BLaER1 (cell line): ENCODE results near the gene PRCP.

Experiments used
- H3K27ac ChIP-seq: shearing (Covaris generic); formaldehyde crosslinking; 2 replicates; pipeline ENCODE4 v1.8.1; 2022
- H3K27me3 ChIP-seq: shearing (Covaris generic); formaldehyde crosslinking; 2 replicates; pipeline ENCODE4 v1.8.1; 2022
- H3K36me3 ChIP-seq: shearing (Covaris generic); formaldehyde crosslinking; 2 replicates; pipeline ENCODE4 v1.8.1; 2022
- H3K4me1 ChIP-seq: shearing (Covaris generic); formaldehyde crosslinking; 2 replicates; pipeline ENCODE4 v1.8.1; 2022
- H3K4me2 ChIP-seq: shearing (Covaris generic); formaldehyde crosslinking; 2 replicates; pipeline ENCODE4 v1.8.1; 2022
- H3K4me3 ChIP-seq: shearing (Covaris generic); formaldehyde crosslinking; 2 replicates; pipeline ENCODE4 v1.8.1; 2022
- H3K9ac ChIP-seq: shearing (Covaris generic); formaldehyde crosslinking; 2 replicates; pipeline ENCODE4 v1.8.1; 2022
- H3K9me3 ChIP-seq: shearing (Covaris generic); formaldehyde crosslinking; 2 replicates; pipeline ENCODE4 v1.8.1; 2022
- H4K20me1 ChIP-seq: shearing (Covaris generic); formaldehyde crosslinking; 2 replicates; pipeline ENCODE4 v1.8.1; 2022
- Cebpa-rat ChIP-seq: shearing (Covaris generic); IDR thresholded peaks from 2 replicates; pipeline ENCODE4 v1.8.1; 2022

PRCP gene

DNA sequence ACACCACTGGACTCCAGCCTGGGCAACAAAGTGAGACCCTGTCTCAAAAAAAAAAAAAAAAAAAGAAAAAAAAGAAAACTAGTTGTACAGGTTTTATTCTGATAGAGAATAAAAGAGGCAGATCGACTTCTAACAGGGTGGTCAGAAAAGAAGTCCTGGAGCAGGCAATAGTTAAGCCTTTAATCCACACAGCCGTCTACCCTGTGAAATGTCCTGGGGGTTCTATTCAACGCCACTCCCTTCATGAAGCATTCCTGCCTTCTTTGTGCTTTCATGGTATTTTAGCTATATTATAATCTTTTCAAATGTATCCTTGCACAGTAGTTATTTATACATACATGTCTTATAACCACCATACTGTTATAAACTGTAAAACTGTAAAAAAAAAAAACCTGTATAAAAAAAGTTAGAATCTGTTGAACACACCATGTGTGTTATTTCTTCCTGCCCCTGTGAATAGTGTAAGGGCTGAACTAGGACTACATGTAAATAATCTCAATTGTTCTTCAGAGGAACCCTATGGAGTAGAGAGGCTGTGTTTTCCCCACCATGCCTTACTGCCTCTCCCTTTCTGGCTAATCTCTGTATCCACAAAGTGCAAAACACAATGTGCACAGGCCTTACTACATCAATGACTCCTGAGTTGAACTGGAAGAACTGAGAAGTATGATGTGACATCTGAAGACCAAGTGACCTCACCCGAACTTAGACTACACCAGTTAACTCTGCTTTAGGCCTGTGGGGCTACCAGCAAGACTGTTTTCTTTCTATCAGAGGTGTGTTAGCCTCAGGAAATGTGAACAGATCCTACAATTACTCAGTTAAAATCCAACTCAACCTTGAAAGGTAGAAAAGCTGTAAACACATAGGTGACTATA is 25.3 kb downstream of the PRCP start:
- Histone ChIP-seq H3K4me2 (no peak overlapping the region), H3K27ac (no peak overlapping the region), H3K4me3 (no peak overlapping the region), H3K9me3 (peaks cover 32% of the 10 kb centered on the region), H3K4me1 (peaks cover 10% of the 10 kb centered on the region), H3K36me3 (0 out of 2 replicates have a peak, but pooled peaks cover 8% of the 10 kb centered on the region), H4K20me1 (no peaks in the 10 kb centered on the region), H3K9ac (no peak overlapping the region), H3K27me3 (no peaks in the 10 kb centered on the region)
- no peak for TF ChIP-seq Cebpa-rat

DNA sequence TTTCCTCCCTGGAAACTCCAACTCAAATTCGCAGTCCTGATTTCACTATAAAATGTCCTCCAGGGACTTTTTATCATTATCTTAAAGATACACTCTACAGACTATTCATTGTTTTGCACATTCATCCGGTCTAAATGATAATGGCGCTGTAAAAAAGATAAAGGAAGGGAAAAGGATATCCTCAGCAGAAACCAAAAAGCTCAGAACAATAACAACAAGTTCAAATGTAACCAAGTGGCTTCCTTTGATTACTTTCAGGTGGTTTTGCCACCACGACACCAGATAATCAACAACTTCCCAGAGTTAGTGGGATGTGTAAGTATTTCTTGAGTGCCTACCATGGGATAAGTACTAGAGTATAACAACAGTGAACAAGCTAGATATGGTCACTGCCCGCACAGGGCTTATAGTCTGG is 26.3 kb downstream of the PRCP start:
- Histone ChIP-seq H4K20me1 (no peaks in the 10 kb centered on the region), H3K9me3 (peaks cover 26% of the 10 kb centered on the region), H3K27me3 (no peaks in the 10 kb centered on the region), H3K27ac (no peak overlapping the region), H3K4me3 (no peak overlapping the region), H3K36me3 (0 out of 2 replicates have a peak, but pooled peaks cover 8% of the 10 kb centered on the region), H3K4me2 (peak overlapping the region; percentile 2), H3K4me1 (peaks cover 10% of the 10 kb centered on the region), H3K9ac (no peak overlapping the region)
- TF ChIP-seq Cebpa-rat = no peak

DNA sequence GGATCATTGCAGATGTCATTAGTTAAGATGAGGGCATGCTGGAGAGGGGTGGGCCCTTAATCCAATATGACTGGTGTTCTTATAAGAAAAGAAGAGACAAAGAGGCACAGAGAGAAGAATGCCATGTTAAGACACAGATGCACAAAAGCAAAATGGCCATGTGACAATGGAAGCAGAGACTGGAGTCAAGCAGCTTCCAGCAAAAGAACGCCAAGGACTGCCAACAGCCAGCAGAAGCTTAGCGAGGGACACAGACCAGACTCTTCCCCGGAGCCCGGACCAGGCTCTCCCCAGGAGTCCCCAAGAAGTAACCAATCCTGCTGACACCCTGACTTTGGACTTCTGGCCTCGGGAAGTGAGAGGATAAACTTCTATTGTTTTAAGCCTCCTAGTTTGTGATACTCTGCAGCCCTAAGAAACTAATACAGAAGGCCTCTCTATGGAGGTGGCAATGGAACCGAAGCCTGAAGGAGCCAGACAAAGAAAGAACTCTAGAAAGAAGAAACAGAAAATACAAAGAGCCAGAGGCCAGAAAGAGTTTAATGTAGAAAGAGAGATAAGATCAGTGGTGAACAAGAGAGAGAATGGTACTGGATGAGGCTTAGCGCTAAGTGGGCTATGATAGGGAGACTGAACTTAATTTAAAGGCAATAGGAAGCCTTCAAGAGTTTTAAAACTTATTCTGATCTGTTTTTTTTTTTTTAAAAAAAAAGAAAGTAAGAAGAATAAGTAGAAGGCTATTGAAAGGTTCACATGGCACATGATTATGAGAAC is 27.7 kb downstream of the PRCP start:
- Histone ChIP-seq H3K9ac (no peak overlapping the region), H3K27ac (no peak overlapping the region), H3K36me3 (0 out of 2 replicates have a peak, but pooled peaks cover 4% of the 10 kb centered on the region), H3K9me3 (peaks cover 18% of the 10 kb centered on the region), H3K4me3 (no peak overlapping the region), H3K4me2 (no peak overlapping the region), H3K4me1 (peaks cover 10% of the 10 kb centered on the region), H4K20me1 (no peaks in the 10 kb centered on the region), H3K27me3 (no peaks in the 10 kb centered on the region)
- no peak for TF ChIP-seq Cebpa-rat

DNA sequence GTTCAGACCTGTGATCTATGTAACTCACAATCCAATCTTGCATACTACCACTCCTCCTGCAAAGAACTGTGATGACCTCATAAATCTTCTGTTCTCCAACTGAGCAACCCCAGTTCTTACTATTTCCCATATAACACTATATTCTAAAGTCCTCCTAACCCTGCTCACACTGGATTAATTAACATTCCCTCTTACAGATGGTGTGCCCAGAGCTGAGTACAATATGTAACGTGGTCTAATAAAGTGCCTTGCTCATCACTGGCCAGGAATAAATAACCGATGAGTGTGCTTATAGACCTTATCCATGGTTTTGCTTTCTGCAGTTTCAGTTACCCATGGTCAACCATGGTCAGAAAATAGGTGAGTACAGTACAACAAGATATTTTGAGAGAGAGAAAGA is 28.6 kb downstream of the PRCP start:
- peaks cover 10% of the 10 kb centered on the region for H3K4me1 ChIP-seq
- H3K9ac ChIP-seq = no peak overlapping the region
- H4K20me1 ChIP-seq = no peaks in the 10 kb centered on the region
- no peak overlapping the region for H3K4me2 ChIP-seq
- H3K9me3 ChIP-seq = peaks cover 9% of the 10 kb centered on the region; the same call in 1 of the 2 replicates
- H3K27ac ChIP-seq = no peak overlapping the region
- no peak overlapping the region for H3K4me3 ChIP-seq
- H3K27me3 ChIP-seq = no peaks in the 10 kb centered on the region
- no peaks in the 10 kb centered on the region for H3K36me3 ChIP-seq
- TF ChIP-seq Cebpa-rat = no peak

DNA sequence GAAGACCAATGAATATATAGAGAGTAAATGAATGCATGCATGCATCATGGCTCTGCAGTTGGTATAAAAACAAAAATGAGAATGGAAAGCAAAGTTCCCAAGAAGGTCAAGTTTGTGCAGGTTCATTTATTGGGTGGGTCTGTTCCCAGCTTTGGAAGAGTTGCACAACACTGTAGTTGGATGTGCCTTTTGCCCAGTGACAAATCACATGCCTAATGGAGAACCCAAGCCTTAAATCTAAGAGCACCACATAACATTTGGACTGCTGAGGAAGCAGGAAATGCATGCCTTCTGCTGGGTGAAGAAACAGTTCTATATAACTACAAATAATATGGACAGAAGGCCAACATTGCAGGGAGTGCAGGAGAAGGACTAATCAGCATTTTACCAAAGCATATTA is 30.6 kb downstream of the PRCP start:
- H3K27ac ChIP-seq = no peak overlapping the region
- no peak overlapping the region for H3K9ac ChIP-seq
- H4K20me1 ChIP-seq = no peaks in the 10 kb centered on the region
- H3K4me1 ChIP-seq = peaks cover 10% of the 10 kb centered on the region
- no peak overlapping the region for H3K4me2 ChIP-seq
- H3K9me3 ChIP-seq = no peaks in the 10 kb centered on the region
- H3K4me3 ChIP-seq = no peak overlapping the region
- TF ChIP-seq Cebpa-rat = no peak
- no peaks in the 10 kb centered on the region for H3K36me3 ChIP-seq
- H3K27me3 ChIP-seq = no peaks in the 10 kb centered on the region

DNA sequence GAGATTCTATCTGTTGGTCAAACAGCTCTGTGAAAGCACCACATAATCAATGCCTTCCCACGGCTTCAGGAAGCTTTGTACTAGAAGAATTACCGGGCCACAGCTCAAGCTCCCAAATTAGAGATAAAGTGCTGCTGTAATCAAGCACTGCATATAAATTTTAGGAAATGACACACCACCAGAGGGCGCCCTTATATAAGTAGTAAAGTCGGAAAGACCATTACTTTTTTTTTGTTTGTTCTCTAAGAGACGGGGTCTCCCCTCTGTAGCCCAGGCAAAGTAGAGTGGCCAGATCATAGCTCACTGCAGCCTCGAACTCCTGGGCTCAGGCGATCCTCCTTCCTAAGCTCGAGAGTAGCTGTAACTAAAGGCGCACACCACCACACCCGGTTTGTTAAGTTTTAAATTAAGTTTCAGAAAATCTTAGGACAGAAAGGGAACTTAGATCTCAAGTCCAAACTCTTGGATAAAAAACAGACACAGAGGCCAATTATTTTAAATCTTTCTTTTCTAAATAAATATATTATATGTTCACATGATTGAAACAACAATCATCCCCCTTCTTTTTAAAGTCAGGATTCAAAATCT is 32.6 kb downstream of the PRCP start:
- no peak overlapping the region for H3K9ac ChIP-seq
- no peak overlapping the region for H3K27ac ChIP-seq
- no peak overlapping the region for H3K4me2 ChIP-seq

DNA sequence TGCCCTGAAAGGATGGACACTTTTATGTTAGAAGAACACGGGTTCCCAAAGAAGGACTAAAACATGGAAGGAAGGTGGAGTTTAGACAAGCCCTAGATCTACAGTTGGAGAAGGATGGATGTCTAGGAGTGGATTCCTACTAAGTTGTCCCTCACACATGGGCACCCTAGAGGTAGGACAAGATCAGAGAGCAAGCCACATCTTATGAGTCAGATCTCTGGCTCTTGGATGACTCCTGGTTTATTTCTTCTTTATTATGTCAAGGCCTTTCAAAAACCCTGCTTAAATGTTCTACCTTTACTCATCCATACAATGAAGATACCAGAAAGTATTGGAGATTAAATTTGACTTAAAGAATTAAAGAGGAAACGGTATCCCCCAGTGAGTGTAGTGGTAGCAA is 34.4 kb downstream of the PRCP start:
- H3K9ac ChIP-seq = no peak overlapping the region
- H4K20me1 ChIP-seq = no peaks in the 10 kb centered on the region
- no peak overlapping the region for H3K27ac ChIP-seq
- no peak for TF ChIP-seq Cebpa-rat
- no peaks in the 10 kb centered on the region for H3K27me3 ChIP-seq
- no peaks in the 10 kb centered on the region for H3K36me3 ChIP-seq
- no peak overlapping the region for H3K4me3 ChIP-seq
- H3K4me2 ChIP-seq = no peak overlapping the region
- no peaks in the 10 kb centered on the region for H3K4me1 ChIP-seq
- no peaks in the 10 kb centered on the region for H3K9me3 ChIP-seq

More for the DNA sequence above, 32.6 kb downstream of the PRCP start:
- H3K4me3 ChIP-seq = no peak overlapping the region
- no peak for TF ChIP-seq Cebpa-rat
- H3K4me1 ChIP-seq = no peaks in the 10 kb centered on the region
- H3K9me3 ChIP-seq = no peaks in the 10 kb centered on the region
- H3K27me3 ChIP-seq = no peaks in the 10 kb centered on the region
- H4K20me1 ChIP-seq = no peaks in the 10 kb centered on the region
- H3K36me3 ChIP-seq = no peaks in the 10 kb centered on the region

DNA sequence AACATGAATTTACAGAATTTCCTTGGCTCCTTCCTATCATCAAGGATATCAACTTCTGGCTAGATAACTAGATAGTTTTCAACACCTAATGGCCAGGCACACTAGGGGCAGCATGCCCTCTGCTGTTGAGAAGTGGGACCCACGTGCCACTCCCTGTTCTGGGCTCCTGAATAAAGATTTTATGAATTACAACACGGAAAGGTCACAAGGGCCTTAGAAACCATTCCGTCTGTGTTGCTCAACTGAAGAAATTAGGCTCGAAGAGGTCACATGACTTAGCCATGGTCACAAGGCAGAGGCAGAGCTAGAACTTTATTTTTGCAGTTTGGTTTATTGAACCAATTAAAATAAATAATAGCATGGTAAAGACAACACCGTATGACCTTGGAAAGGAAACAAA is 36.0 kb downstream of the PRCP start:
- TF ChIP-seq Cebpa-rat = no peak
- no peak overlapping the region for H3K27ac ChIP-seq
- H3K4me2 ChIP-seq = no peak overlapping the region

DNA sequence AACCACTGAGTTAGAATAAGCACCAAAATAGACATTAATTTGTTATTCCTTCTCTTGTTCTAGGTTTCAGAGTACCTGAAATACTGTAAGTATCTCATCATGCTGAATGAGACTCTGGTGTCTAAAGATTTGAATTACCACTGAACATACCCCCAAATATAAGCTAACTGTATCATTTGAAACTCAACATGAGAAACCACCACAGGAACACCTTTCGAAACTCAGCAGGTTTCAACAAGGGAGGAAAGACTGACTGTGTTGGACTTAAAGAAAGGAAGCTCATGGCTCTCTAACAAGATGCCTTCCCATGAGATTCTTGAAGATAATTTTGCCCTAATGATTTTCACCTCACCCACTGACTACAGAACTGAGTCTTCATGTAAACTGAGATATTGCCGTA is 37.0 kb downstream of the PRCP start:
- no peak overlapping the region for H3K4me2 ChIP-seq
- no peak overlapping the region for H3K9ac ChIP-seq
- H3K36me3 ChIP-seq = no peaks in the 10 kb centered on the region
- H3K27me3 ChIP-seq = no peaks in the 10 kb centered on the region
- H3K9me3 ChIP-seq = no peaks in the 10 kb centered on the region
- H3K4me3 ChIP-seq = no peak overlapping the region
- TF ChIP-seq Cebpa-rat = no peak
- H3K4me1 ChIP-seq = no peaks in the 10 kb centered on the region
- no peak overlapping the region for H3K27ac ChIP-seq
- H4K20me1 ChIP-seq = no peaks in the 10 kb centered on the region

More for the DNA sequence above, 36.0 kb downstream of the PRCP start:
- Histone ChIP-seq H3K9me3 (no peaks in the 10 kb centered on the region), H4K20me1 (no peaks in the 10 kb centered on the region), H3K4me1 (no peaks in the 10 kb centered on the region), H3K4me3 (no peak overlapping the region), H3K36me3 (no peaks in the 10 kb centered on the region), H3K27me3 (no peaks in the 10 kb centered on the region), H3K9ac (no peak overlapping the region)

DNA sequence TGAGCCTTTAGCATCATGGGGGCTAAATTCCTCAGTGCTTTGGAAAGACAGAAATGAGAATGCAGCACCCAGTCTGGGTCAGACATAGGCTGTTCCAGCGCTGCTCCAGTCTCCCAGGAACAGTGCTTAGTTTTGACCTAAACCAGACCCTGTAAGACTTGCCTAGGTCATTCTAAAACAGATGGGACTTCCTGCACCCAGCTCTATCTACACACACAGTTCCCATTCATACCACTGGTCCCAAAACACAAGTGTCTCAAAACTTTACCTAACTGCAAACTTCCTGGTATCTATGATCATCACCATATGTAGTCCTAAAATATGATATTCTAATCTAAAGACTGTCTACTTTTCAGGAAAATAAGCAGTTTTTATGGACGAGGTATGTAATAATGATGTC is 37.9 kb downstream of the PRCP start:
- H3K4me2 ChIP-seq = no peak overlapping the region
- H3K27ac ChIP-seq = no peak overlapping the region
- no peak overlapping the region for H3K4me3 ChIP-seq
- no peaks in the 10 kb centered on the region for H3K36me3 ChIP-seq
- TF ChIP-seq Cebpa-rat = no peak
- H3K9me3 ChIP-seq = no peaks in the 10 kb centered on the region
- no peak overlapping the region for H3K9ac ChIP-seq
- no peaks in the 10 kb centered on the region for H3K27me3 ChIP-seq
- H3K4me1 ChIP-seq = no peaks in the 10 kb centered on the region
- no peaks in the 10 kb centered on the region for H4K20me1 ChIP-seq
